Activated CD4-positive, alpha-beta memory T cell treated with anti-CD3 and anti-CD28 coated beads for 36 hours (primary cell): ENCODE measurements around the gene MON2. TPM values are rescaled to one million over a fixed set of nuclear protein-coding genes. Genes with fewer than 3 reads are reported as not detected.

ENCODE experiments used
- CTCF ChIA-PET: fragments of 350-600 bp; sonication (Branson Sonifier 250); formaldehyde crosslinking; loops from one replicate; lab custom pipeline; 2021; ENCODE audit warnings: antibody characterized with exemption, inconsistent platforms; lab: Charles Lee
- POLR2A ChIA-PET: fragments of 350-600 bp; sonication (Branson Sonifier 250); formaldehyde crosslinking; loops from one replicate; lab custom pipeline; 2021; ENCODE audit warnings: antibody characterized with exemption; lab: Charles Lee
- DNase-seq: peaks from one replicate; pipeline ENCODE4 v3.0.0-alpha.2; 2020
- H3K27ac Mint-ChIP-seq: one replicate; pipeline ENCODE4 v1.8.0; 2021; ENCODE audit warnings: mixed read lengths
- H3K27me3 Mint-ChIP-seq: one replicate; pipeline ENCODE4 v1.8.0; 2021; ENCODE audit warnings: mixed read lengths
- H3K36me3 Mint-ChIP-seq: one replicate; pipeline ENCODE4 v1.8.0; 2021; ENCODE audit warnings: mixed read lengths
- H3K4me1 Mint-ChIP-seq: one replicate; pipeline ENCODE4 v1.8.0; 2021; ENCODE audit warnings: low read depth, mixed read lengths
- H3K4me3 Mint-ChIP-seq: one replicate; pipeline ENCODE4 v1.8.0; 2021; ENCODE audit warnings: mild to moderate bottlenecking, mixed read lengths
- H3K9me3 Mint-ChIP-seq: one replicate; pipeline ENCODE4 v1.8.0; 2021; ENCODE audit warnings: mixed read lengths
- intact Hi-C: fragments of 100-400 bp; cut with micrococcal nuclease; formaldehyde crosslinking; loops from one replicate; pipeline ENCODE4 v1.15.1; 2023
- total RNA-seq, 2 experiments: library from RNA; stranded (reverse); gene quantifications; one replicate each; pipeline ENCODE4 v1.2.3, GENCODE V29; 2021

MON2 gene
- total RNA-seq, 2 experiments from 2014 or later = 29.2 to 35.1 TPM

DNA sequence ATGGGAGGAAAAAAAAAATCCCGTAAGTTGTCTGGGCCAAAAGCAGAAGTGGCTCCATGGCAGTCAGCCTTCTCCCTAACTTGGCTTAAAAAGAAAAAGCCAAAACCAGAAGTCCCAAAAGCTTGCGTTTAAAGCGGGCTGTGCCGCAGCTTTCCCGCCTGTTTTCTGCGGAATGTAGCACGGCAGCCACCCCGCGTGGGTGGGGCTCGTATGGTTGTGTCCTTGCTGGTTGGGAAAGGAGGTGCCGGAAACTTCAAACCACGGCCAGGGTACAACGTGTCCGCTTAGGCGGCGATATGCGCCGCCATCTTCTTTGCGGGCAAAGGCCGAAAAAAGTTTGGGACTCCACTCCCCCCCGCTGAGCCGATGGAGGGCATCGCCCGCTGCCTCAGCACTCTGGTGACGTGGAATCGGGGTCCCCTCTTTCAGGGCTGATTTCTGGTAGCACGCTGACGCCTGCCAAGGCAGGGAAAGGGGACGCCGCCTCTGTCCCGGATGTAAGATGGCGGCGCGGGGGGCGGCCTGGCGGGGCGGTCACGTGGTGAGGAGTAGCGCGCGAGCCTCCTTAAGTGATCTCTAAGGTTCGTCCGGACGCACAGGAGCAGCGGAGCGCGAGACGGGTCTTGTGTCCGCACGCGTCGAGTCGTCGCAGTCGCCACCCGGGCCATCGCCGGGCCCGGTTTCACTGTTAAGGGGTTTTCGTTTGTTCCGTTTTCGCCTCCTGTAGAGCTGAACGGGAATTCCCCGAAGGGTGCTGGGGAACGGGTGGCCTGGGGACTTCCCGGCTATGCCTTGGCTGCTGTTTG, 135.8 kb downstream of the MON2 start:
- peak overlapping the region; percentile 99 for H3K27ac Mint-ChIP-seq
- POLR2A ChIA-PET = interaction anchor here (0.6 to 2.0 kb wide), 7 partner anchors 10 to 136 kb away, joined by 3 to 28 read pairs (median 4); partner anchors contain the start of gene MON2
- peaks cover 35% of the 10 kb centered on the region for H3K4me1 Mint-ChIP-seq
- no peaks in the 10 kb centered on the region for H3K27me3 Mint-ChIP-seq
- CTCF ChIA-PET = interaction anchor here (0.6 to 1.9 kb wide), 9 partner anchors 19 to 346 kb away, joined by 3 to 7 read pairs (median 3); no protein-coding TSS in a partner anchor
- intact Hi-C loops = loop anchor here (1.0 to 10.0 kb wide), 6 partner anchors 39 to 1802 kb away; partner anchors contain the start of genes MON2, USP15 and XPOT
- peaks cover 7% of the 10 kb centered on the region for H3K36me3 Mint-ChIP-seq
- H3K9me3 Mint-ChIP-seq = no peaks in the 10 kb centered on the region
- DNase-seq = peak; percentile 88
- peak overlapping the region; percentile 84 for H3K4me3 Mint-ChIP-seq

DNA sequence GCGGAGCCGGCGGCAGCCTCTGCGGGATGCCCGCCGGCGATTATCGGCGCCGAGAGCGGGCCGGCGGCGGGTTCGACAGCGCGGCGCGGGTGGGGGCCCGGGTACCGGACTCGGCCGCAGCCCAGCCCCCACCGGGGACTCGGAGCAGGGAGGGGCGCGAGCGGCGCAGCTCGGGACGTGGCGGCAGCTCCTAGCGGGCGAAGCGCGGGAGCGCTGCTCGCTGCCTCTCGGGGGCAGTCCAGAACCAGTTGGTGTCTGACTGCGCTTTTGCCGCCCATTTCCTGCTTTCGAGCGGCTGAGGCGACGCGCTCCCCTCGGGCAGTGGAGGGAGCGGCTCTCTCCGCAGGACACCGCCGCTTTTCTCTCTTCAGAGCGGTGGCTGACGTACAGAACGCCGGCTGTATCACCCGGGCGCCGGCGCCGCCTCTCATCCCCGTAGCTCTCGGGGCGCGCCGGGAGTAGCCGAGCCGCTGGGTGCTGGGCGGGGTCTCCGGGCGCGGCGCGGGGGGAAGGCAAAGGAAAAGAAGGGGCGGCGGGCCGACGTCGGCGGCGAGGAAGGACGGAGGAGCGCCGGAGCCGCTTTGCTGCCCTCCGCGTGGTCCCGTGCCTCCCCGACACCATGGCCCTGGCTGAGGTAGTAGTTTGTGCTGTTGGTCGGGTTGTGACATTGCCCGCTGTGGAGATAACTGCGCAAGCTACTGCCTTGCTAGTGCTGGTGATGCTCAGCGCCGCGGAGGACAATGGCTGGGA, 136.6 kb downstream of the MON2 start:
- POLR2A ChIA-PET = interaction anchor here (0.6 to 2.0 kb wide), 9 partner anchors 11 to 168 kb away, joined by 3 to 28 read pairs (median 4); partner anchors contain the start of gene MON2
- intact Hi-C loops = loop anchor here (2.0 to 10.0 kb wide), 3 partner anchors 168 to 1802 kb away; partner anchors contain the start of gene XPOT
- H3K4me1 Mint-ChIP-seq = peaks cover 35% of the 10 kb centered on the region

DNA sequence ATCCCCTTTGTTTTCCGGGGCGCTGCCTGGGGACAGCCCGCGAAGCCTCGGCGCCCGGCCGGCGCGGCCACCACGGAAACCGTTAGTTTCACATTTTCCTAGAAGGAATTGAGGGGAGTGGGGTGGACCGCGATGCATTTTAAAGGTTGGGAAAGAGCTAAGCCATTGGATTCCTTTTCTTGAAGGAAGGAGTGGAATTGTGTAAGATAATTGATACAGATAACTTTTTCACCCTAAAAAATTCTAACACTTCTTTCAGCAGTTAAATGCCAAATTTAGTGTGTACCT, 137.1 kb downstream of the MON2 start:
- H3K36me3 Mint-ChIP-seq = peaks cover 7% of the 10 kb centered on the region
- ChIA-PET POLR2A (interaction anchor here (0.6 to 2.0 kb wide), 5 partner anchors 28 to 169 kb away, joined by 3 to 28 read pairs (median 4); partner anchors contain the start of gene MON2), CTCF (interaction anchor here (1.0 to 1.7 kb wide), 6 partner anchors 21 to 209 kb away, joined by 3 to 7 read pairs (median 4); no protein-coding TSS in a partner anchor)
- peak overlapping the region; percentile 99 for H3K27ac Mint-ChIP-seq
- intact Hi-C loops = loop anchor here (2.0 to 10.0 kb wide), 4 partner anchors 79 to 1801 kb away; partner anchors contain the start of gene XPOT
- DNase-seq = no peak
- H3K27me3 Mint-ChIP-seq = no peaks in the 10 kb centered on the region
- H3K4me1 Mint-ChIP-seq = peaks cover 35% of the 10 kb centered on the region
- H3K9me3 Mint-ChIP-seq = no peaks in the 10 kb centered on the region
- H3K4me3 Mint-ChIP-seq = peak overlapping the region; percentile 84

More for the DNA sequence above, 136.6 kb downstream of the MON2 start:
- Mint-ChIP-seq H3K36me3 (peaks cover 7% of the 10 kb centered on the region), H3K27me3 (no peaks in the 10 kb centered on the region), H3K9me3 (no peaks in the 10 kb centered on the region), H3K27ac (peak overlapping the region; percentile 99), H3K4me3 (peak overlapping the region; percentile 84)
- CTCF ChIA-PET = interaction anchor here (0.6 to 1.9 kb wide), 8 partner anchors 20 to 210 kb away, joined by 3 to 7 read pairs (median 4); no protein-coding TSS in a partner anchor
- peak; percentile 85 for DNase-seq

DNA sequence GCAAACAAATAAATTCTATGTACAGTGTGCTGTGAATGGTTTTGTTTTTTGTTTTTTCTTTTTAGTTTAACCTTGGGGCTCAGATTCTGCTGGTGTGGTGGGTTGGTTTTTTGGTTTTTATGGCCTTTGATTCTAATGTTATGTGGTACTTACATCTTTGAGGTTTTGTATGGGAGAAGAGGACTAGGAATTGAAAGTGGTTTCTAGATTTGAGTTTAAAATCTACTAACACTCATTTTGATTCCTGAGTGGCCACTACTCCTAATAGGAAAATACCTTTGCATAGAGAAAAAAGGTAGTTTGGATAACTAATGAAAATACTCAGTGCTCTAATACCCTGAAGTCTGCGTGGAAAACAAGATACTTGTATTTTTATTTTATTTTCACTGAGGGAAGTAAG, 137.7 kb downstream of the MON2 start:
- DNase-seq = no peak
- peak overlapping the region; percentile 99 for H3K27ac Mint-ChIP-seq
- H3K4me3 Mint-ChIP-seq = peak overlapping the region; percentile 84
- peaks cover 35% of the 10 kb centered on the region for H3K4me1 Mint-ChIP-seq
- no peaks in the 10 kb centered on the region for H3K27me3 Mint-ChIP-seq
- intact Hi-C loops = loop anchor here (2.0 to 10.0 kb wide), 3 partner anchors 80 to 1800 kb away; partner anchors contain the start of gene XPOT
- H3K36me3 Mint-ChIP-seq = peaks cover 7% of the 10 kb centered on the region
- CTCF ChIA-PET = interaction anchor here (1.7 kb wide), 1 partner anchor 166 kb away, joined by 6 read pairs; no protein-coding TSS in a partner anchor
- POLR2A ChIA-PET = interaction anchor here (0.6 to 2.0 kb wide), 4 partner anchors 28 to 169 kb away, joined by 3 to 28 read pairs (median 4); partner anchors contain the start of gene MON2
- no peaks in the 10 kb centered on the region for H3K9me3 Mint-ChIP-seq

DNA sequence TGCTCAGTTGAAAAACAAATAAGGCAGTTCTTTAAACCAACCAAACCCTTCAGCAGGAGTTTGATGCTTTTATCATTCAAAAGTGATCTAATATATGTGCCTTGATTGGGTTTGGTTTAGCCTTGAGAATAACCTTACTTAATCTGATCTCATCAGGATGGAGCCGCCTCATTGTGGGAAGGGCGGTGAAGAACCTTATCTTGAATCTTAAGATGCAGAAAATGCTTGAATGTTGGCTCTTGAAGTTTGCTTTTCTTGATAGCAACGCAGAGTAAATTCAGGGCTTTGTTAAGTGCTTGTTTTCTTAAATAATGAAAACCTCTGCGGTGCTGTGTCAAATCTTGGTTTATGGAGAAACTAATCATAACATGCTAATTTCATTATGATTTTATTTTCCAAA, 138.2 kb downstream of the MON2 start:
- Mint-ChIP-seq H3K9me3 (no peaks in the 10 kb centered on the region), H3K27me3 (no peaks in the 10 kb centered on the region), H3K36me3 (peaks cover 7% of the 10 kb centered on the region), H3K4me1 (peaks cover 35% of the 10 kb centered on the region), H3K4me3 (peak overlapping the region; percentile 84), H3K27ac (peak overlapping the region; percentile 29)
- intact Hi-C loops = loop anchor here (2.0 to 10.0 kb wide), 3 partner anchors 80 to 1800 kb away; partner anchors contain the start of gene XPOT
- no peak for DNase-seq
- CTCF ChIA-PET = interaction anchor here (1.6 to 2.3 kb wide), 2 partner anchors 13 to 189 kb away, joined by 3 to 13 read pairs; no protein-coding TSS in a partner anchor
- POLR2A ChIA-PET = interaction anchor here (2.3 kb wide), 1 partner anchor 36 kb away, joined by 10 read pairs; no protein-coding TSS in a partner anchor

DNA sequence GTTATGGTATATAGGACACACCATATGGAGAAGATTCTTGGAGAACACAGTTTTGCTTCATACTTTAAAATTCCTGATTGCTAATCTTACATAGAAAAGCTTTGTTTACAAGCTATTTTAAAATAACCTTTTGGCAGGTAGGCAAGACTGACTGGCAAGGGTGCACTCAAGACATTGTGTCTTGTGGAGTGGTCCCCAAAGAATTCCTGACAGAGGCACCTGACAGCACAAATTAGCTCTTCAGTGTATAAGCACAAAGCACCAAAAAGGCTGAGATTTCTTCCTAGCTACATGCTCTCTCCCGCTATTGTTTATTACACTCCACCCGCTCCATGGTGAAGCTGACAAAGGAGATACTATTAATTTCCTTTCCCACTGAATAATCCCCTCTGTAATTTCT, 139.4 kb downstream of the MON2 start:
- H3K4me3 Mint-ChIP-seq = no peak overlapping the region
- H3K27me3 Mint-ChIP-seq = no peaks in the 10 kb centered on the region
- intact Hi-C loops = loop anchor here (2.0 to 10.0 kb wide), 3 partner anchors 81 to 1799 kb away; partner anchors contain the start of gene XPOT
- H3K36me3 Mint-ChIP-seq = peaks cover 7% of the 10 kb centered on the region
- H3K9me3 Mint-ChIP-seq = no peaks in the 10 kb centered on the region
- no peak for DNase-seq
- ChIA-PET POLR2A (interaction anchor here (1.6 to 2.3 kb wide), 2 partner anchors 10 to 35 kb away, joined by 7 to 10 read pairs; no protein-coding TSS in a partner anchor), CTCF (interaction anchor here (0.8 to 2.3 kb wide), 7 partner anchors 12 to 190 kb away, joined by 3 to 17 read pairs (median 3); no protein-coding TSS in a partner anchor)
- H3K4me1 Mint-ChIP-seq = peaks cover 35% of the 10 kb centered on the region
- no peak overlapping the region for H3K27ac Mint-ChIP-seq

DNA sequence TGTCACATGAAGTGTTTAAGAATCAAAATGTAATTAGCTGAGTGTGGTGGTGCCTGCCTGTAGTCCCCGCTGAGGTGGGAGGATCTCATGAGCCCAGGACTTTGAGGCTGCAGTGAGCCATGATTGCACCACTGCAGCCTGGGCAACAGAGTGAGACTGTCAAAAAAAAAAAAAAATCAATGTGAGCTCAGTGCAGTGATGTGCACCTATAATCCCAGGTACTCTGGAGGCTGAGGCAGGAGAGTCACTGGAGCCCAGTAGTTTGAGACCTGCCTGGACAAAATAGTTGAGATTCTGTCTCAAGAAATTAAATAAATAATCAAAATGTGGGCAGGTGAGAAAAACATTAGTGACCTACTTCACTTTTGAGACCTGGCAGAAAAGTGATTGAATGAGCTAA, 140.0 kb downstream of the MON2 start:
- H3K4me1 Mint-ChIP-seq = peaks cover 31% of the 10 kb centered on the region
- DNase-seq = no peak
- H3K27me3 Mint-ChIP-seq = no peaks in the 10 kb centered on the region
- H3K4me3 Mint-ChIP-seq = no peak overlapping the region
- CTCF ChIA-PET = interaction anchor here (0.8 to 2.3 kb wide), 7 partner anchors 12 to 188 kb away, joined by 3 to 17 read pairs (median 3); no protein-coding TSS in a partner anchor
- no peak overlapping the region for H3K27ac Mint-ChIP-seq
- H3K36me3 Mint-ChIP-seq = peaks cover 7% of the 10 kb centered on the region
- no peaks in the 10 kb centered on the region for H3K9me3 Mint-ChIP-seq
- POLR2A ChIA-PET = interaction anchor here (1.6 to 2.3 kb wide), 2 partner anchors 9 to 34 kb away, joined by 7 to 10 read pairs; no protein-coding TSS in a partner anchor
- intact Hi-C loops = loop anchor here (10.0 kb wide), 2 partner anchors 172 to 1798 kb away; partner anchors contain the start of gene XPOT

DNA sequence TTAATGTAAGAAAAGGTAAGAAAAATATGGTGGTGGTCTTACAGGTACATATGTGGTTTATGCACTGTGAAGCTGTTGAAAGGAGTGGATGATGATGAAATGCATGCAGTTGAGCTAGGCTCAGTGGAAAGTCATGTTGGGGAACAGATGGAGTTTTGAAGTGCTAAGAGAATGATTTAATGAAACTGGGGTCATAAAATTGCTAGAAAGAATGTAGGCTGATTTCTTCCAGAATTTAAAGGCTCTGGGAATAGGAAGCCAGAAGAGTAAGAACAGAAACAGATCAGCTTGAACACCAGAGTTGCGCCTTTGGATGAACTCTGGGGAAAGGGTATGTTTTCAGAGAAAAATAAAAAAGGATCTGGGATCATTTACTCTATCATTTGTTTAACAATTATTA, 146.5 kb downstream of the MON2 start:
- H3K27ac Mint-ChIP-seq = no peak overlapping the region
- H3K9me3 Mint-ChIP-seq = no peaks in the 10 kb centered on the region
- H3K4me3 Mint-ChIP-seq = no peak overlapping the region
- no peak for DNase-seq
- H3K4me1 Mint-ChIP-seq = no peaks in the 10 kb centered on the region
- intact Hi-C loops = no loop called here
- peaks cover 1% of the 10 kb centered on the region for H3K36me3 Mint-ChIP-seq
- ChIA-PET CTCF (interaction anchor here (0.6 to 2.0 kb wide), 2 partner anchors 16 to 184 kb away, joined by 4 to 5 read pairs; no protein-coding TSS in a partner anchor), POLR2A (no interaction called here)
- no peaks in the 10 kb centered on the region for H3K27me3 Mint-ChIP-seq

DNA sequence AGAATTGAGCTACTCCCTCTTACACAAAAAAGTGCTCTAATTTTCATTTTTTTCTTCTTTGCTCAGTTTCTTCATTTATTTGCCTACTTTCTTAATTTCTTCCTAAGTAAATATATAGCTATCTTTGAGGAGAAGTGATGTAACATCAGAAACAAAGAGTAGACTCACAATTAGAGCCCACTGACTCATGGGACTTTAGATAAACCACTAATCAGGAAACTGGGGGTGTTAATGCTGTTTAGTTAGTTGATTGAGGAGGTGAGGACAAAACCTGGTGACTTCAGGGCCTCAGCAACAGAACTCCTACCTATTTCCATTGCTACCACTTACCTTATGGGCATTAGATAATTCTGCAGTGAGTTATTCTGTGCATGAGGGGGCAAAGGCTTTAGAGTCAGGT, 151.7 kb downstream of the MON2 start:
- Mint-ChIP-seq H3K27me3 (no peaks in the 10 kb centered on the region), H3K4me3 (no peak overlapping the region), H3K4me1 (peaks cover 8% of the 10 kb centered on the region), H3K36me3 (peaks cover 1% of the 10 kb centered on the region), H3K9me3 (no peaks in the 10 kb centered on the region), H3K27ac (no peak overlapping the region)
- CTCF ChIA-PET = interaction anchor here (1.0 to 1.1 kb wide), 2 partner anchors 13 to 180 kb away, joined by 3 read pairs; no protein-coding TSS in a partner anchor
- DNase-seq = no peak
- intact Hi-C loops = no loop called here
- POLR2A ChIA-PET = no interaction called here

DNA sequence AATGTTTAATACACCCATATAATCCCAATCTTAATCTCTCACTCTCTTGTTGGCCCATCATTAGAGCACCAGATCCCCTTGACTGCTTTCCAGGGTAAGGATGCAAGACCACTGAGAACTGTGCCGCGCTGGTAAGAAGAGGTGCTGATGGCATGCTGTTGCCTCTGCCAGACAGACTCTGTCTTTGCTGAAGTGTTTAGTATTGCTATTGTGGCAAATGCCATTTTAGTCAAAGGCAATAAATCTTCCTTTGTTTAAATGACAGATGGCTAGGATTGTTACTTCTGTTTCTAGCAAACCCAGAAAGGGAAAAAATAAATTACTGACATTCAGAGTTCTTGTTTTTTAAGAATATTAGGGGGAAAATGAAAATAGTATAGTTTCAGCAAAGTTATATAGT, 152.3 kb downstream of the MON2 start:
- intact Hi-C loops = no loop called here
- ChIA-PET POLR2A (no interaction called here), CTCF (interaction anchor here (1.0 to 1.1 kb wide), 2 partner anchors 13 to 181 kb away, joined by 3 read pairs; no protein-coding TSS in a partner anchor)
- no peaks in the 10 kb centered on the region for H3K9me3 Mint-ChIP-seq
- peaks cover 1% of the 10 kb centered on the region for H3K36me3 Mint-ChIP-seq
- DNase-seq = no peak
- H3K27me3 Mint-ChIP-seq = no peaks in the 10 kb centered on the region
- no peak overlapping the region for H3K4me3 Mint-ChIP-seq
- no peak overlapping the region for H3K27ac Mint-ChIP-seq
- H3K4me1 Mint-ChIP-seq = peaks cover 8% of the 10 kb centered on the region
